COR-L47 (cell line): Measurements from ENCODE around the gene ZNF597.
"Not testable (repeated sequence)": the region's sequence is repeated elsewhere in the genome, so short reads cannot be mapped to it uniquely, and the experiment has no call there.

Experiments used
- DNase-seq: peaks from one replicate; lab custom pipeline; 2025; lab: John Stamatoyannopoulos, UW

The ZNF597 gene

DNA sequence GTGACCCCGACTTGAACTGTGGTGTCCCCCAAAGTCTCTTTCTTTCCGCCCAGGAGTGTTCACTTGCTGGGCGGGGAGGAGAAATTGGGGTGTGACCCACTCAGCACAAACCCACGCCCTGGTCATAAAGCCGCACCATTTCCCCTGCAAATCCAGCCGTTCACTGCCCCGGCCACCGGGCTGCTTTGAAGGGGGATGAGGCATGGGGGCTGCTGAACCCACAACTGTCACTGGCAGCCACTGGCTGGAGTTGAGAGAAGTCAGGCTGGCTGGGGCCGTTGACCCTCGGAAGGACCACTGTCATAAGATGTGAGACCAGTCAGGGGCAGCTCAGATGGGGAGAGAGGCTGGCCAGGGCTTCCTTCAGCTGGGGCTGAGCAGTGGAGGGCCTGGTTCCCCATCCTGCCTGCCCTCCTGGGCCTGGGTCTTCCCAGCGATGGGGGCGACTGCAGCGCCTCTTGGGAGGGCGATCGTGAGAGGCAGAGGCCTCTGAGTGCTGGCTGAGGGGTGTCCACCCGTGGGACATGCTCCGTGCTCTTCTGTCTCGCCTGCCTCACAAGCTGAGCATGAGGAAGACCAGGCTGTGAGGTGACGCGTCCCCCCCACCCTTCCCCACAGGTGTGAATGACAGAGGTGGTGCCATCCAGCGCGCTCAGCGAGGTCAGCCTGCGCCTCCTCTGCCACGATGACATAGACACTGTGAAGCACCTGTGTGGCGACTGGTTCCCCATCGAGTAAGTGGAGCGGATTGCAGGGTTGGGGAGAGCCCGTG lies 32.5 kb upstream of the ZNF597 start:
- no peak for DNase-seq

DNA sequence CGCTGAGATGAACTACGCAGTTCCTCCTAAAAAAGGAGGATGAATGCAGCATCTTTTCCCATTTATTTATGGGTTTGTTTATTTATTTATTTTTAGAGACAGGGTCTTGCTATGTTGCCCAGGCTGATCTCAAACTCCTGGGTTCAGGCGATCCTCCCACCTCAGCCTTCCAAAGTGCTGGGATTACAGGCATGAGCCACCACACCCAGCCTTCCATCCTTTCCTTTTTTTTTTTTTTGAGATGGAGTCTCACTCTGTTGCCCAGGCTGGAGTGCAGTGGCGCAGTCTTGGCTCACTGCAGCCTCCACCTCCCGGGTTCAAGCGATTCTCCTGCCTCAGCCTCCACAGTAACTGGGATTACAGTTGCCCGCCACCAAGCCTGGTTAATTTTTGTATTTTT lies 31.6 kb upstream of the ZNF597 start:
- DNase-seq: not testable (repeated sequence)

DNA sequence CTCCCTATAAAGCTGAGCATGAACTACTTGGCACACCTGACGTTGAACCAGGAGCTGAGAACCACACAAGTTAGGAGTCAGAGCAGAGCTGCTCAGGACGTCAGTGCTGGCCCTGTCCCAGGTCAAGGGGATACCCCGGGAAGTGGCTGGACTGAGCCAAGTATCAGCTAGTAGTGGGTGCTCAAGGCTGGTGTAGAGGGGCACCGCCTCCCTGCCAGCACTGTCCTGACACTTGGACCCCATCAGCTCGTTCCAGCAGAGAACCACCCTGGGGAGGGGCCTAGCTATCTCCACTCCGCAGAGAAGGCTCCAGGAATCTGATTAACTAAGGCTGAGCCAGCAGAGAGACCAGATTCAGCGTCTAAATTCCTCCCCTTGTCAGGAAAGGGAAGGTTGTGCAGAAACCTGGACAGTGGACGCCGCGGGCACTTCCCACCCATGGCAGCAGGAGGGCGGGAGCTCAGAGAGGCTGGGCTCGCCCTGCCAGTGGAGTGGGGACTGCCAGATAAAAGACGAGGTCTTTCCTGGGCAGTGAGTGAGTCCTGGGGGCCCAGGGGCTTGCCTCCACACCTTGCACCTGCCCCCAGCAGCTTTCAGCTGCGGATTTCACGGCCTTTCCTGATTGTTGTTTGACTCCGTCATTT lies 31.0 kb upstream of the ZNF597 start:
- DNase-seq: no peak

DNA sequence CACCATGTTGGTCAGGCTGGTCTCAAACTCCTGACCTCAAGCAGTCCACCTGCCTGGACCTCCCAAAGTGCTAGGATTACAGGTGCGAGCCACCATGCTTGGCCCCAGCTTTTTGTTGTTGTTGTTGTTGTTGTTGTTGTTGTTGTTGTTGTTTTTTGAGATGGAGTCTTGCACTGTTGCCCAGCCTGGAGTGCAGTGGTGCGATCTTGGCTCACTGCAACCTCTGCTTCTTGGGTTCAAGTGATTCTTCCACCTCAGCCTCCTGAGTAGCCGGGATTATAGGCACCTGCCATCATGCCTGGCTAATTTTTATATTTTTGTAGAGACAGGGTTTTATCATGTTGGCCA lies 30.3 kb upstream of the ZNF597 start:
- DNase-seq: not testable (repeated sequence)

DNA sequence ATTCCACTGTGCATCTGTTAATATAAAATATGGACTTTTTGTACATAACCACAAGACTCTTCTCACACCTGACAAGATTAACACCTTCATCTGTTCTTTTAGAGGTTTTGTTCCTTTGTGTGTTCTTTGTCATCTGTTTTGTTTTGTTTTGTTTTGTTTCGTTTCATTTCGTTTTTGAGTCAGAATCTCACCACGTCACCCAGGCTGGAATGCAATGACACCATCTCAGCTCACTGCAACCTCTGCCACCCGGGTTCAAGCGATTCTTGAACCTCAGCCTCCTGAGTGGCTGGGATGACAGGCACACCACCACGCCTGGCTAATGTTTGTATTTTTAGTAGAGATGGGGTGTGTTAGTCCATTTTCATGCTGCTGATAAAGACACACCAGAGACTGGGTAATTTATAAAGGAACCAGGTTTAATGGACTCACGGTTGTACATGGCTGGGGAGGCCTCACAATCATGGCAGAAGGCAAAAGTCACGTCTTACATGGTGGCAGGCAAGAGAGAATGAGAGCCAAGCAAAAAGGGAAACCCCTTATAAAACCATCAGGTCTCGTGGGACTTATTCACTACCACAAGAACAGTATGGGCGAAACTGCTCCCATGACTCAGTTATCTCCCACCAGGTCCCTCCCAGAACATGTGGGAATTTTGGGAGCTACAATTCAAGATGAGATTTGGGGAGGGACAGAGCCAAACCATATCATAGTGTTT lies 29.7 kb upstream of the ZNF597 start:
- DNase-seq: no peak

DNA sequence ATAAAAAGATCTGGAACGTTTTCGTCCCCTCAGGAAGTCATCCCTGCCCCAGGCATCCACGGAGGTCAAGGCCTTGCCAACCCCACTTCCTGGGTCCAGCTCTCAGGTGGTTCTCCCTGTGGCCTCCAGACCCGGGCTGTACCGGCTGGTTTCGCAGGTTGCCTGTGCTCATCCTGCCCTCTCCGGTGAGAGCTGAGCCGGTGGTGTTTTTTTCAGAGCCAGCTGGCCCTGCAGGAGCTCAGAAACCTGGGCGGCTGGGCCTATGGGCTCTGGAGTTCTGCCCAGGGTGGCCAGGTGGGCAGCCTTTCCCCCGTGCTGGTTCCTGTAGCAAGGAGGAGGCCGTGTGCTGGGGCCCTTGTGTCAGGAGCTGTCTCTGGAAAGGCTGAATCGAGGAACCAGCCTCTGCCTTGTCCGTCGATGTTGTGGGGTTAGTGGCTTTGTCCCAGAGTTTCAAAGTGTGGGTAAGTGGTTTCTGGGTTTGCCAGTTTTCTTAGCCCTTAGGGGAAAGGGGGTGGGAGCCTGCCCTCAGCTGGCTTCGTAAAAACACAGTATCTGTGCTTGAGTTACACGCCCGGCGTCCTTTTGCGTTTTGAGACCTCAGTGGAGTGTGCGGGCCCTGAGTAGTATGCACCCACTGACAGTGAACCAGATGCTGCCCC lies 28.3 kb upstream of the ZNF597 start:
- DNase-seq: no peak

DNA sequence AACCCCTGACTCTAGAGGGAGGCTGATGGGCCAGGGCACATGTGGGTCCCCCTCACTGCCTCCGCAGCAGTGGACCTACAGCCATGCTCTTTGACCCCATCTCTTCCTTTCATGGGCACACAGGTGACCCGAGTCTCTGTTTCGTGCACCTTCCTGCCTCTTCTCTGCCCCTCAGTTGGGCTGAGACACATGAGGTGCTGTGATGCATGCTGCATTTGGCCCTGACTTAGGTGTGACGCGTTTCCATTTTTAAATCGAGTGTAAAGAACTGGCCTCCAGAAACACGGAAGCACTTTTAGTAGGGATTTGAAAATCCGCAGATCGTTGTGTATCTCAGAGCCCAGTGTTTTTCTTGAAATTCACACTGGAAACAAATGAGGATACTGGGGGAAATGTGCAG lies 27.4 kb upstream of the ZNF597 start:
- no peak for DNase-seq

DNA sequence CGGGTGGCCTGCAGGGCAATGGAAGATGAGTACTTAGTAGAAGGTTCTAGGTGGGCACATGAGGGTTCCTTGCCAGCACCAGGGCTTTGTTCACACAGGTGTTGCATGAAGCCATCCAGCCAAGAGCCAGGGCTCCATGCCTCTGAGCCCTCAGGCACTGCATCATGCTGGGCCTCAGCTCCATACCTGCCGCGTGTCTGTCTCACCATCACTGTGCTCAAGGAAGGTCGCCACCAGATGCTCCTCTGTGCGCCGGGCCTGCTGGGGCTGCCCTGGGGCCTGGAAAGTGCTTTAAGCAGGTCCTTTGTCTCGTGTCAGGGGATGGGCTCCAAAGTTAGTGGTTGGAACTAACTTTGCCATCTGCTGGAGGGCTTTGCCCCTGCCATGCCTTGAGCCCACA lies 26.4 kb upstream of the ZNF597 start:
- no peak for DNase-seq

DNA sequence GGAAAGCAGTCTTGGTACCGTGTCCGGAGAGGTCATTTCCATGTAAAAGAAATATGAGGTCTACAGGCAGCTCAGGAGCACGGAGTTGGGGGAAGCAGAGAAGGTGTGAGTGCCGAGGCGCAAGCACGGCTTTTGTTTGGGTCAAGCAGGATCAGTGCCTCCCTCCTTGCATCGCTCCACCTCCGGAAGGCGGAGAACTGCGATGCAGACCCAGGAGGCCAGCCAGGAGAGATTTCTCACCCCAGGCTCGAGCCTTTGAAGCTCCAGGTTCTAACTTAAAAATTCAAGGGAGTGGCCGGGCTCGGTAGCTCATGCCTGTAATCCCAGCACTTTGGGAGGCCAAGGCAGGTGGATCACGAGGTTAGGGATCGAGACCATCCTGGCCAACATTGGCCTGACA lies 25.2 kb upstream of the ZNF597 start:
- no peak for DNase-seq

DNA sequence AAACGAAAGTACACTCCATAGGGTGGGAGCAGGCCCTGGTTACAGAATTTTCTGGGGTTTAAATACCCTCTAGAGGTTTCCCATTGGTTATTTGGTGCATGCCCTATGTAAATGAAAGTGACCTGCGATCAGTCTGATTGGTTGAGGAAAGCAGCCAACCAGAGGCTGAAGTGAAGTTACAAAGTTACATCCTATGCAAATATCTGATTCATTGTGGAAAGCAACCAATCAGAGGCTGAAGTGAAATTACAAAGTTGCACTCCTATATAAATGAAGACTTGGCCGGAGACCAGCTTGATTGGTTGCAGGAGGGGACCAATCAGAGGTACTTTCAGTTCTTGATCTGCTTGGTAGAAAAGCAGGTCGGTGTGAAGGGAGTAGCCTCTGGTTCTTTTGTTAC lies 24.6 kb upstream of the ZNF597 start:
- no peak for DNase-seq

DNA sequence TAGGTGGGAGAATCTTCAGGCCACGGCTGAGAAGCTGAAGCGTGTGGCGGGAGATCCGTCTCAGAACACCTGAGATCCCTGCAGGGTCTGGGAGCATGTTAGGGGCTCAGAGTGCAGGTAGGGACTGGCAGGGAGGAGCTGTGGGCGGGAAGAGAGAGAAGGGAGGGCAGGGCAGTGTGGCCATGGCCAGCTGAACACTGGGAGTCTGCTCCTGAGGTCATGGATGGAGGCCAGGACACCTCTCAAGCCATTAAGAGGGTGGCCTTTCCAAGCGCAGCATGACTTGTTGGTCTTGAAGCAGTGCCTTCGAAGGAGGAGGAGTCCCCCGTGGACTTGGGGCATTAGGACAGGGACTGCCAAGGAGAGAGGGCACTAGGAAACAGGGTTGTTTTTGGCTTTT lies 23.9 kb upstream of the ZNF597 start:
- DNase-seq: no peak

DNA sequence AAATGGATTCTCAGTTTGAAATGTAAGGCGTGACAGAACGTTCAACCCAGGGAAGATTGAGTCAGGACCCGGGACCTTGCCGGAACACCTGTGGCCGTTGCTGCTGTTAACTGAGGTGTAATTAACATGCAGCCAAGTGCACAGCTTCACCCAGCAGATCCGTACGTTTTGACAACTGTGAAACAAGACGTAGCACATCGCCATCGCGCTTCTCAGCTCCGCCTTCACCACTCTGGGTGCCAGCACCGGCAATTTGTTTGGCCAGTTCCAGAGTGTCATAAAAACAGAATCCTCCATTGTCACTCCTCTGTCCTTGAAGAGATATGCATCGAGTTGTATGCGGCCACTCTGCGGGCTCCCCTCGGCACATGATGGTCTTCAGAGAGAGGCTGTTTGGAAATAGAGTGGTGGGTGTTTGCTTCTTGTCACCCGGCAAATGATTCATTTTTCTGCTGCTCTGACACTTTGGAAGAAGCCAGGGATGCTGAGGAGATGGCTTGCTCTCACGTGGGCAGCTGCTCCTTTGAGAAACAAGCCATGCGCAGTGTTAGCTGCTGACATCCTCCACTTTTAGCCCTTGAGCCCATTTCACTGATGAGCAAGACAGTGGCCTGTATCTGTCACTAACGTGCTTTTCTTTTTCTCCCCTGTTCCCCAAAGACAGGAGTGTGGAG lies 22.7 kb upstream of the ZNF597 start:
- DNase-seq: no peak

DNA sequence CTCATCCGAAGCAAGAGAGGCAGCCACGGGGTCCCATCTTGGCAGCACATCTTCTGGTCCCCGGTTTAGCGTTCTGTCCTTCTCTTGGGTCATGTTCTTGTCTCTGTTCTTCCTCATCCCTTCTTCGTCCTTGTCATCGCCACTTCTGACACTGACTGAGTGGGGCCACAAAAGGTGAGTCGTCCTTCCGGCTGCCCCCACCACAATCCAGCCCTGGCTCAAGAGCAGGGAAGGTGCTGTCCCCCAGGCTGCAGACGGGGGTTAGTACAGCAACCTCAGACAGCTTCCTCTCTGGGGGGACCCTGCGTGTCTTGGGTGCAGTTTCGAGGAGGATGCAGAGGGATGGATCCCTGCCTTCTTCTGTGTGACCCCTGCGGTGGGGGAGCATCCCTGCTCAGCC lies 22.0 kb upstream of the ZNF597 start:
- DNase-seq: no peak

DNA sequence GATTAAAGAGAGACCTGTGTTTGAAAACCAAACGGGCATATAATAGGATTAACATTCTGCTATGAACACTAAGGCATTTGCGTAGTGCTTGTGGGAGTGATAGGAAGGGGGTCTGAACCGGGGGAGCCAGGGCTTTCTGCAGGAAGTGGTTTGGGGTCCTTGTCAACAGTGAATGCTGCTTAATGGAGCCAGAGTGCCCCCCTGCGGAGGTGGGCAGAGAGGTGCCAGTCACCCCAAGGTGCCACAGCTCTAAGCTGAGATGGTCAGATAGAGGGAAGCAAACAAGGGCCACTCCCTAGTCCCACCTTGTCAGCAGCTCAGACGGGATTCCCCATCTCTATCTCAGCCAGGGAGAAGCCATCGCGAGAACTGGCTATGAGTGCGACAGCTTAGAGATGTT lies 17.8 kb upstream of the ZNF597 start:
- DNase-seq: no peak

DNA sequence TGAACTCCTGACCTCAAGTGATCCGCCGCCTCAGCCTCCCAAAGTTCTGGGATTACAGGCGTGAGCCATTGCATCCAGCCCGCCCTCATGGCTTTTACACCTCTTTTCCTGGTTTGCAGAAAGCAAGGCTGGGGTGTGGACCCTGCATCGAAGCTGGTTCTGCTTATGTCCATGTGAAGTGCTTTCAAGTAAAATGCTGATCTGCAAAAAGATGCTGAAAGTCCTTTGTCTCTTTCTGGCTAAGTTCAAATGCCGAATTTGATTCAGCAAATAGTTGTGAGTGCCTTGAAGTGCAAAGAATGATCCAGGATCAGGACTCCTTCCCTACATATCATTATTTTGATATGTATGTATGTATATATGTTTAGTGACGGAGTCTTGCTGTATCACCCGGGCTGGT lies 17.3 kb upstream of the ZNF597 start:
- no peak for DNase-seq

DNA sequence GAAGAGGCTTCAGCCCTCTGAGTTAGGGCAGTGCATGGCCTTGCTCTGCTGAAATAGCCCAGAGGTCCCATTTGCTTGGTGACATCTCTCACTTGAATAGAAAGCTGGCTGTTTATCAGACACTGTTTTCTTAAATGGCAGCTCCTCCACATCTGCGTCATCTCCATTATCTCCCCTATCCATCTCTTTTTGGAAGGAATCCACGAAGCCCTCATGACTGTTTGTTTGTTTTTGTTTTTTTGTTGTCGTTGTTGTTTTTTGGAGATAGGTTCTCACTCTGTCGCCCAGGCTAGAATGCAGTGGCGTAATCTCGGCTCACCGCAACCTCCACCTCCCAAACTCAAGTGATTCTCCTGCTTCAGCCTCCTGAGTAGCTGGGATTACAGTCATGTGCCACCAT lies 16.8 kb upstream of the ZNF597 start:
- DNase-seq: no peak

DNA sequence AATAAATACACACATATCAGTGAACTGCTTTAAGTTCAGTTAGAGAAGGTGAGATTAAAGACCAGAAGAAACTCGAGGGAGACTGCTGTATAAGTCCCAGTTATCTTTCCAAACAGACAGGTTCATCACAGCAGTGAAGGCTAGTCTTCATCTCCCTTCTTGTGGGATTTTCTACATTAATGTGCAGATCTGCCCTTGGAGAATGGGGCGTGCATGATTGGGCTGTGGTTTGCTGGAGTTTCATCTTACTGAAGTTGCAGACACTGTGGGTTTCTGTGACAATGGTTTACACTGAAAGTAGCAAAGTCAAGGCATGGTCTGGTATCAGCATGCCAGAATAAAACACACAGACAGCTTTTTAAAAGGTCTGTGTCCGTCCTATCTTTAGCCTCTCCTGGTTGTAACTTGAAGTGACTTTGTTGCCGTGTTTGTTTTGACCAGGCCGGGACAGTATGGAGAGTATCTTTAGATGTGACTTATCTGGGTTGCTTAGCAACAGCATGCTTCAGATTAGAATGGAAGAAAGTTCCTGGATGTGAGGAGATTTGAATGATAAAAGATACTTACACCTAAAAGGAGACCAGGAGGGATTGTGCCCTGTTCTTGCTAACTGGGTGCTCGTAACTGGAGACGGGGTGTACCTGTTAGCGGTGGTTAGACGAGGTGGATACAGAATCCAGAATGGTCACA lies 16.2 kb upstream of the ZNF597 start:
- DNase-seq: no peak

DNA sequence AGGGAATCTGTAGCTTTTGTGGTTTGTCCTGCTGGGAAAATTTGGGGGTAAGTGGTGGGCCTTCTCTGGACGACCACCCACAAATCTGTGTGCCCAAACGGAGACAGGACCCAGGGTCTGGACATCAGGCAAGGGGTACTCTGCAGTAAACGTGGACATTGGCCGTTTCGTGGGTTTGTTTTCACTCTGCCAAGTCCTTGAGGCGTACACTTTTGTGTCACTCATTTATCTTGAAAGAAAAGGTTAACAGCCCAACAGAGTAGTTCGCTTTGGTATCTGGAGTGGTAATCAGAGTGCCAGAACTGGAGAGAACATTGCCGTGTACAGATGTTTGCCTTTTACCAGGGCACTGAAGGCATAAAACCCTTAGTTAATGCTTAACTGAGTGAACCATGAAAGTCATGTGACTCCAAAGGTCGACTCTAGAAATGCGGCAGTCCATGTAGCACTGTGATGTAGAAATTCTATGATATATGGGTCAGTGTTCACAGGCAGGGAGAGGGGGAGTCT lies 15.6 kb upstream of the ZNF597 start:
- no peak for DNase-seq

DNA sequence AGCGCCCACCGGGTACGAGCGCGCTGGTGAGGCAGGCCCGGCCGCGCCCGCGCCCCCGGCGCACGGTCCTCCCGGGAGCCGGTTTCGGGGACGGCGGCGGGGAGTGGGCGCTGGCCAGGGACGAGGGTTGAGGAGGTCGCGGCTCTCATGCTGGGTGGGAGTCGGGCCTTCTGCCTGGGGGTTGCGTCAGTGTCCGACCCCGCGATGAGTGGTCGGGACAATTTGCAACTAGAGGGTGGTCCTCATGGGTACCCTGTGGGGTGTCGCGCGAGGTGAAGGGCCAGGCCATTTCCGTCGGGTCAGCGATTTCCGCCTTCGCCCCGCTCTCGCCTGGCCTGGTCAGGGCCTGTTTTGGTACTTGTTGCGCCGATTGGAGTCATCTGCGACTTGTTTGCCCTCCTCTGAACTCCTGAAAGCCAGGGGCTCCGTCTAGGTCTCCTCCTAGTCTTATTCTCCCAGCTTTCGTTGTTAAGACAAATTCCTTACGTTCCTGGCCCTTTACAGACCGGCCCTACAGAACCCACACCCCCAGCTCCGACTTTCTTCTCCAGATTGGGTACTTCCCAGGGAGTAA lies 15.1 kb upstream of the ZNF597 start:
- no peak for DNase-seq

DNA sequence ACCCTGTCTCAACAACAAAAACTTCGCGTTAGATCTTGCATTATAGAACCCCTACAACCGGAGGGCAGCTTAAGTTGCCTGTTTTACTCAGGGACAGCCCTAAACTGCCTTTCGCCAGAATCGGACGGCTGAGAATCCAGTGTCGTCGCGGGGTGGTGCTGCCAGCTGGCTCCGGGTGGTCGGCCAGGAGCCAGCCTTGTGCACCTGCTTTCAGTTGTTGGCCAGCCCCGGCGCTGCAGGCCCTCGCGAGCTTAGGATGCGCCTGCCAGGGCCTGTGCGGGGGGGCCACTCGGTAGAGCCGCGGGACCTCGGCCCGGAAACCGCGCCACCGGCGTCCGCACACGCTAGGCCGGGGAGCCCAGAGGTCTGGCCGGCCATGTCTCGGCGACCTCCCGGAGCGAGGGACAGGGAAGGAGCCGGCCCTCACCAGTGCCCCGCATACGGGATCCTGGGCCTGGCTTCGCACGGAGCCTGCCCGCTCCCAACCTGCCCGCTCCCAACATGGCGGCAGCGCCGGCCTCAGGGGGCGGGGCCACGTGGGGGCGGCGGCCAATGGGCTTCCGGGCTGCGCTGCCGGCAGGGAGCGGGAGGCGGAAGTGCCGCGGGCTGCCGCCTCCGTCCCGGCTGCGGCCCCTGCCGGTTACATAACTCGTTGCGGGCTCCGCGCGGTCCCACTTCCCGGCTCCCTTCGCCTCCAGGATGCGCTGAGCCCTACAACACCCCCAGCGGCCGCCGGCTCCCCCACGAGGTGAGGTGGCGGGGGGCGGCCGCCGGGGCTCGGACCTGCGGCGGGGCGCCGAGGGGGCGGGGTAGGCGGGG lies 14.3 kb upstream of the ZNF597 start:
- DNase-seq: peak; percentile 96
